HepG2 (cell line): ENCODE measurements around the gene PTPRU. TPM values are rescaled to one million over a fixed set of nuclear protein-coding genes. Genes with fewer than 3 reads are reported as not detected.

Experiments
- ATAC-seq: fragments of 200-7000 bp; cut with Tn5 transposase; 3 replicates; pipeline ENCODE4 v1.9.1; 2020; ENCODE audit warnings: mild to moderate bottlenecking, moderate library complexity
- BruUV-seq: library from RNA; stranded (reverse); fragments of 400-500 nt; replicated peaks from 2 replicates; lab custom pipeline; 2021; lab: Mats Ljungman, UMichigan
- CTCF ChIA-PET: fragments of 300-600 bp; formaldehyde crosslinking; extraction: SDS; loops from one replicate; lab custom pipeline; 2021; ENCODE audit warnings: low total read pairs, inconsistent platforms, low intra/inter-chr PET ratio; lab: Yijun Ruan, JAX
- POLR2A ChIA-PET: fragments of 350-600 bp; sonication (Branson Sonifier 250); formaldehyde crosslinking; loops from one replicate; lab custom pipeline; 2020; ENCODE audit warnings: antibody characterized with exemption, inconsistent platforms; lab: Yijun Ruan, JAX
- DNase-seq: peaks from one replicate; pipeline ENCODE4 v3.0.0-alpha.2; 2015; ENCODE audit warnings: low spot score
- FAIRE-seq: peaks from 3 replicates; lab custom pipeline; 2011; peaks lifted over from hg19 to GRCh38; lab: Jason Lieb, UNC
- H2AFZ ChIP-seq: one replicate; pipeline ENCODE4 v1.6.1; 2011; ENCODE audit warnings: low read length, inconsistent platforms
- H3K27ac ChIP-seq: fragments of 300-600 bp; 3 replicates; pipeline ENCODE4 v1.8.0; 2011; ENCODE audit warnings: mixed run types, mild to moderate bottlenecking, mixed read lengths, low read length, inconsistent platforms; ENCODE audit not compliant: insufficient read depth; ENCODE audit errors: extremely low read length
- H3K27me3 ChIP-seq, 2 experiments: fragments of 200-600 bp in 1 of 2; 2 replicates in 1 of 2; 3 replicates in 1 of 2; pipeline versions ENCODE4 v1.6.0 to v1.8.0; 2011; ENCODE audit warnings: low read length in 2 of 2, mild to moderate bottlenecking in 2 of 2, moderate library complexity in 2 of 2, inconsistent platforms in 1 of 2; ENCODE audit not compliant: insufficient read depth in 2 of 2, control insufficient read depth in 1 of 2
- H3K36me3 ChIP-seq, 2 experiments: fragments of 200-600 bp in 1 of 2; replicated peaks in 1 of 2; 2 replicates in 1 of 2; 3 replicates in 1 of 2; pipeline versions ENCODE4 v1.5.1 to v1.8.0; 2011; ENCODE audit warnings: low read length in 2 of 2, inconsistent platforms in 1 of 2; ENCODE audit not compliant: insufficient read depth in 2 of 2, control insufficient read depth in 1 of 2
- H3K4me1 ChIP-seq: 2 replicates; pipeline ENCODE4 v1.5.1; 2012; ENCODE audit warnings: low read length, inconsistent platforms; ENCODE audit not compliant: insufficient read depth
- H3K4me2 ChIP-seq: 2 replicates; pipeline ENCODE4 v1.6.0; 2011; ENCODE audit warnings: low read depth, low read length, inconsistent platforms
- H3K4me3 ChIP-seq, 3 experiments: fragments of 200-600 bp in 1 of 3; sonication (generic), shearing (Covaris generic) in 1 of 3; replicated peaks in 1 of 3; 2 replicates each; pipeline ENCODE4 v1.5.1; 2011 to 2016; ENCODE audit warnings: low read length in 3 of 3, inconsistent platforms in 2 of 3, low read depth in 2 of 3, mild to moderate bottlenecking in 2 of 3, control low read depth in 1 of 3, mixed read lengths in 1 of 3; ENCODE audit not compliant: insufficient read depth in 1 of 3
- H3K79me2 ChIP-seq: one replicate; pipeline ENCODE4 v1.6.1; 2011; ENCODE audit warnings: low read length, inconsistent platforms; ENCODE audit not compliant: insufficient read depth
- H3K9ac ChIP-seq: 2 replicates; pipeline ENCODE4 v1.6.0; 2011; ENCODE audit warnings: mild to moderate bottlenecking, low read depth, low read length, inconsistent platforms; ENCODE audit not compliant: insufficient read depth
- H3K9me3 ChIP-seq: 2 replicates; pipeline ENCODE4 v1.5.1; 2012; ENCODE audit warnings: mild to moderate bottlenecking, low read length
- H4K20me1 ChIP-seq: 2 replicates; pipeline ENCODE4 v1.6.0; 2011; ENCODE audit warnings: inconsistent platforms, mild to moderate bottlenecking, low read length, moderate library complexity; ENCODE audit not compliant: insufficient read depth
- ATF3 ChIP-seq: sonication (generic); formaldehyde crosslinking; IDR thresholded peaks from 2 replicates; pipeline ENCODE4 v1.4.0; 2020; ENCODE audit warnings: missing genetic modification reagents
- BHLHE40 ChIP-seq: IDR thresholded peaks from 2 replicates; pipeline ENCODE4 v1.6.1; 2011; ENCODE audit warnings: low read length, improper control_type of control experiment
- FOXP4 ChIP-seq: sonication (generic); formaldehyde crosslinking; IDR thresholded peaks from 2 replicates; pipeline ENCODE4 v1.4.0; 2020; ENCODE audit warnings: missing genetic modification reagents
- GLMP ChIP-seq: sonication (generic); formaldehyde crosslinking; IDR thresholded peaks from 2 replicates; pipeline ENCODE4 v1.9.0; 2021; ENCODE audit warnings: missing genetic modification reagents, mild to moderate bottlenecking, borderline replicate concordance
- HOMEZ ChIP-seq: IDR thresholded peaks from 2 replicates; pipeline ENCODE4 v1.6.1; 2016; ENCODE audit warnings: low read depth
- MXI1 ChIP-seq: IDR thresholded peaks from 3 replicates; pipeline ENCODE4 v1.6.1; 2012; ENCODE audit warnings: low read depth, low read length, inconsistent platforms, borderline replicate concordance
- POLR2AphosphoS5 ChIP-seq: IDR thresholded peaks from 2 replicates; pipeline ENCODE4 v1.6.1; 2012; ENCODE audit warnings: low read depth, low read length
- TP53 ChIP-seq: sonication (generic); formaldehyde crosslinking; conservative IDR thresholded peaks from 2 replicates; pipeline ENCODE4 v1.4.0; 2020; ENCODE audit warnings: missing genetic modification reagents
- ZBTB1 ChIP-seq: sonication (generic); formaldehyde crosslinking; IDR thresholded peaks from 2 replicates; pipeline ENCODE4 v1.4.0; 2020; ENCODE audit warnings: missing genetic modification reagents, borderline replicate concordance
- ZNF432 ChIP-seq: sonication (generic); formaldehyde crosslinking; IDR thresholded peaks from 2 replicates; pipeline ENCODE4 v1.5.0; 2020; ENCODE audit warnings: missing genetic modification reagents, mild to moderate bottlenecking, borderline replicate concordance
- ZNF513 ChIP-seq: sonication (generic); formaldehyde crosslinking; conservative IDR thresholded peaks from 2 replicates; pipeline ENCODE4 v1.5.0; 2020; ENCODE audit warnings: missing genetic modification reagents
- WGBS: methylation state at CpG from one replicate; pipeline ENCODE4 v1.1.6; 2017; ENCODE audit warnings: low lambda C conversion rate; 5-methylcytosine and 5-hydroxymethylcytosine counted together
- in situ Hi-C: cut with HindIII; loops from 2 replicates; pipeline ENCODE4 v1.10.0; 2017; ENCODE audit warnings: low pct_unique_long_range_greater_than_20kb; ENCODE audit not compliant: extremely low pct_ligation_motif_present
- intact Hi-C: fragments of 100-400 bp; cut with micrococcal nuclease; formaldehyde crosslinking; loops from one replicate; pipeline ENCODE4 v1.10.0; 2022; ENCODE audit not compliant: unreplicated experiment
- polyA plus RNA-seq, 8 experiments: library from polyadenylated mRNA; depleted of rRNA in 3 of 8; stranded (reverse) in 7 of 8; unstranded in 1 of 8; fragments of >200 nt; fragmentation: Illumina TruSeq in 4 of 8; extraction: Trizol in 4 of 8; gene quantifications; 2 replicates each; pipeline versions ENCODE4 v1.2.1 to v1.2.3, GENCODE V29; 2011 to 2016; ENCODE audit warnings: low read depth in 4 of 8, missing spikeins in 1 of 8, mixed read lengths in 1 of 8; ENCODE audit not compliant: insufficient read depth in 1 of 8
- total RNA-seq, 5 experiments: library from RNA; depleted of rRNA; stranded (reverse); fragments of >200 nt; fragmentation: Illumina TruSeq; extraction: Trizol; gene quantifications; 2 replicates each; pipeline ENCODE4 v1.2.3, GENCODE V29; 2016; ENCODE audit warnings: low read depth in 1 of 5

The PTPRU gene
- total and polyA plus RNA-seq, 2 of the 13 experiments (the other 11 are each of a cell fraction or from before 2014, with no cell fraction given) = 21.6 to 22.3 TPM

GRCh38 chr1:29248409-29248808 is 12.1 kb downstream of the PTPRU start:
- Histone ChIP-seq H4K20me1 (peaks cover 22% of the 10 kb centered on the region), H3K36me3 (0 out of 5 replicates have a peak, but pooled peaks cover 0 to 3% of the 10 kb centered on the region in 2 experiments), H2AFZ (no peak overlapping the region), H3K9me3 (no peaks in the 10 kb centered on the region), H3K79me2 (peaks cover 22% of the 10 kb centered on the region), H3K27ac (no peak overlapping the region)
- in situ Hi-C loops = loop anchor here (10.0 kb wide), 1 partner anchor 1466 kb away; no protein-coding TSS in a partner anchor
- CTCF ChIA-PET = no interaction called here
- intact Hi-C loops = no loop called here
- DNase-seq = no peak
- FAIRE-seq = no peak
- WGBS = 55% methylated on average over 2 of the region's 2 CpGs
- TF ChIP-seq ZNF432 (CRISPR knock-in tag) = no peak
- TF ChIP-seq, all 625 proteins: peak for 0
- H3K9ac ChIP-seq = no peak overlapping the region
- no peaks in the 10 kb centered on the region for H3K27me3 ChIP-seq
- POLR2A ChIA-PET = no interaction called here
- H3K4me3 ChIP-seq = no peak overlapping the region
- H3K4me2 ChIP-seq = no peak overlapping the region
- H3K4me1 ChIP-seq = peaks cover 43% of the 10 kb centered on the region
- ATAC-seq = peak; percentile 39; the same call in 1 of the 3 replicates
- no TSS peak for BruUV-seq

GRCh38 chr1:29249170-29249691 is 12.9 kb downstream of the PTPRU start:
- Histone ChIP-seq H3K27me3 (no peaks in the 10 kb centered on the region), H3K4me3 (no peak overlapping the region), H3K9ac (no peak overlapping the region), H4K20me1 (peaks cover 22% of the 10 kb centered on the region), H3K9me3 (no peaks in the 10 kb centered on the region), H3K4me1 (peaks cover 43% of the 10 kb centered on the region), H3K27ac (no peak overlapping the region), H3K79me2 (peaks cover 22% of the 10 kb centered on the region), H2AFZ (no peak overlapping the region), H3K36me3 (0 out of 5 replicates have a peak, but pooled peaks cover 0 to 3% of the 10 kb centered on the region in 2 experiments), H3K4me2 (no peak overlapping the region)
- FAIRE-seq (no peak), ATAC-seq (no peak), DNase-seq (no peak)
- in situ Hi-C loops (loop anchor here (10.0 kb wide), 1 partner anchor 1466 kb away; no protein-coding TSS in a partner anchor), intact Hi-C loops (no loop called here)
- 90% methylated on average over 7 of the region's 8 CpGs for WGBS
- ChIA-PET CTCF (no interaction called here), POLR2A (no interaction called here)
- BruUV-seq = no TSS peak
- no peak for TF ChIP-seq GLMP
- TF ChIP-seq ATF3 (CRISPR knock-in tag) = no peak
- no peak for TF ChIP-seq POLR2AphosphoS5
- TF ChIP-seq ZNF513 (CRISPR knock-in tag) = no peak
- TF ChIP-seq ZBTB1 (CRISPR knock-in tag) = no peak
- no peak for TF ChIP-seq FOXP4
- no peak for TF ChIP-seq TP53 (CRISPR knock-in tag)
- TF ChIP-seq HOMEZ = no peak
- no peak for TF ChIP-seq MXI1
- no peak for TF ChIP-seq BHLHE40
